Calu3 (cell line): ENCODE results near the gene SEC31B. TPM values are rescaled to one million over a fixed set of nuclear protein-coding genes. Genes with fewer than 3 reads are reported as not detected.

Source experiments
- BruUV-seq: library from RNA; stranded (reverse); fragments of 400-500 nt; replicated peaks from 2 replicates; lab custom pipeline; 2021; lab: Mats Ljungman, UMichigan
- CTCF ChIA-PET: fragments of 300-600 bp; sonication (Branson Sonifier 250); formaldehyde crosslinking; loops from one replicate; lab custom pipeline; 2022; ENCODE audit warnings: antibody characterized with exemption; lab: Charles Lee
- DNase-seq: peaks from one replicate; pipeline ENCODE4 v3.0.0; 2022
- H3K27ac Mint-ChIP-seq: one replicate; pipeline ENCODE4 v1.8.0; 2022; ENCODE audit warnings: mixed read lengths; ENCODE audit not compliant: unreplicated experiment
- H3K27me3 Mint-ChIP-seq: one replicate; pipeline ENCODE4 v1.8.0; 2022; ENCODE audit warnings: mixed read lengths; ENCODE audit not compliant: unreplicated experiment
- H3K36me3 Mint-ChIP-seq: one replicate; pipeline ENCODE4 v1.8.0; 2022; ENCODE audit warnings: mild to moderate bottlenecking, moderate library complexity, mixed read lengths; ENCODE audit not compliant: insufficient read depth, unreplicated experiment
- H3K4me1 Mint-ChIP-seq: one replicate; pipeline ENCODE4 v1.8.0; 2022; ENCODE audit warnings: mild to moderate bottlenecking, low read depth, mixed read lengths; ENCODE audit not compliant: unreplicated experiment
- H3K4me3 Mint-ChIP-seq: one replicate; pipeline ENCODE4 v1.8.0; 2022; ENCODE audit warnings: mild to moderate bottlenecking, low read depth, moderate library complexity, mixed read lengths; ENCODE audit not compliant: unreplicated experiment
- H3K9me3 Mint-ChIP-seq: one replicate; pipeline ENCODE4 v1.8.0; 2022; ENCODE audit warnings: low read depth, mixed read lengths; ENCODE audit not compliant: unreplicated experiment
- CTCF ChIP-seq: fragments of 200-600 bp; IDR thresholded peaks from one replicate; pipeline ENCODE4 v1.8.0; 2022; ENCODE audit warnings: antibody characterized with exemption; ENCODE audit not compliant: unreplicated experiment
- intact Hi-C: fragments of 100-400 bp; cut with micrococcal nuclease; formaldehyde crosslinking; loops from one replicate; pipeline ENCODE4 v1.10.0; 2022; ENCODE audit not compliant: unreplicated experiment
- total RNA-seq: library from RNA; stranded (reverse); gene quantifications from 2 replicates; pipeline ENCODE4 v1.2.3, GENCODE V29; 2022

Gene SEC31B
- total RNA-seq, 1 experiment from 2014 or later, result 6.5 TPM

GRCh38 chr10:100505164-100505563 lies 14.5 kb downstream of the SEC31B start:
- CTCF ChIA-PET, result no interaction called here
- Mint-ChIP-seq H3K36me3 (no peaks in the 10 kb centered on the region), H3K27me3 (no peaks in the 10 kb centered on the region), H3K4me3 (no peak overlapping the region), H3K4me1 (no peaks in the 10 kb centered on the region), H3K9me3 (no peaks in the 10 kb centered on the region), H3K27ac (no peak overlapping the region)
- BruUV-seq, result no TSS peak
- intact Hi-C loops, result no loop called here
- DNase-seq, result no peak
- TF ChIP-seq CTCF, result no peak

GRCh38 chr10:100504096-100504495 lies 15.6 kb downstream of the SEC31B start:
- no TSS peak for BruUV-seq
- no peak overlapping the region for H3K27ac Mint-ChIP-seq
- no peak for DNase-seq
- H3K9me3 Mint-ChIP-seq, result no peaks in the 10 kb centered on the region
- intact Hi-C loops, result no loop called here
- no peak for TF ChIP-seq CTCF
- CTCF ChIA-PET, result no interaction called here
- H3K4me1 Mint-ChIP-seq, result no peaks in the 10 kb centered on the region
- no peak overlapping the region for H3K4me3 Mint-ChIP-seq
- no peaks in the 10 kb centered on the region for H3K27me3 Mint-ChIP-seq
- no peaks in the 10 kb centered on the region for H3K36me3 Mint-ChIP-seq

GRCh38 chr10:100502926-100503494 lies 16.7 kb downstream of the SEC31B start:
- H3K27ac Mint-ChIP-seq, result no peak overlapping the region
- no TSS peak for BruUV-seq
- no peak for DNase-seq
- H3K27me3 Mint-ChIP-seq, result no peaks in the 10 kb centered on the region
- H3K36me3 Mint-ChIP-seq, result no peaks in the 10 kb centered on the region
- intact Hi-C loops, result no loop called here
- CTCF ChIA-PET, result no interaction called here
- TF ChIP-seq CTCF, result no peak
- no peaks in the 10 kb centered on the region for H3K4me1 Mint-ChIP-seq
- H3K4me3 Mint-ChIP-seq, result no peak overlapping the region
- no peaks in the 10 kb centered on the region for H3K9me3 Mint-ChIP-seq

- Mint-ChIP-seq H3K9me3 (no peaks in the 10 kb centered on the region), H3K27me3 (no peaks in the 10 kb centered on the region), H3K36me3 (no peaks in the 10 kb centered on the region), H3K27ac (no peak overlapping the region), H3K4me1 (no peaks in the 10 kb centered on the region), H3K4me3 (no peak overlapping the region)
- CTCF ChIA-PET, result no interaction called here
- TF ChIP-seq CTCF, result no peak
- BruUV-seq, result no TSS peak
- intact Hi-C loops, result no loop called here
- no peak for DNase-seq
Observed at GRCh38 chr10:100501423-100501822, 18.2 kb downstream of the SEC31B start.
